Activated CD4-positive, alpha-beta T cell treated with anti-CD3 and anti-CD28 coated beads, Interleukin-2, amount 10 ng/mL, durations not matched to agents 7 days and 5 days (primary cell): ENCODE results near the gene BORCS6. TPM values are rescaled to one million over a fixed set of nuclear protein-coding genes. Genes with fewer than 3 reads are reported as not detected.

Experiments
- CTCF ChIA-PET: fragments of 350-600 bp; sonication (Branson Sonifier 250); formaldehyde crosslinking; loops from one replicate; lab custom pipeline; 2021; ENCODE audit warnings: antibody characterized with exemption; lab: Charles Lee
- POLR2A ChIA-PET: fragments of 350-600 bp; sonication (Branson Sonifier 250); formaldehyde crosslinking; loops from one replicate; lab custom pipeline; 2021; ENCODE audit warnings: antibody characterized with exemption; lab: Charles Lee
- DNase-seq: peaks from one replicate; pipeline ENCODE4 v3.0.0-alpha.2; 2020
- H3K27ac Mint-ChIP-seq: one replicate; pipeline ENCODE4 v1.8.0; 2021; ENCODE audit warnings: mild to moderate bottlenecking, moderate library complexity, mixed read lengths
- H3K27me3 Mint-ChIP-seq: one replicate; pipeline ENCODE4 v1.8.0; 2021; ENCODE audit warnings: mixed read lengths
- H3K36me3 Mint-ChIP-seq: one replicate; pipeline ENCODE4 v1.8.0; 2021; ENCODE audit warnings: low read depth, mixed read lengths
- H3K4me1 Mint-ChIP-seq: one replicate; pipeline ENCODE4 v1.8.0; 2021; ENCODE audit warnings: mixed read lengths
- H3K4me3 Mint-ChIP-seq: one replicate; pipeline ENCODE4 v1.8.0; 2021; ENCODE audit warnings: mild to moderate bottlenecking, moderate library complexity, mixed read lengths
- H3K9me3 Mint-ChIP-seq: one replicate; pipeline ENCODE4 v1.8.0; 2021; ENCODE audit warnings: mixed read lengths
- total RNA-seq, 2 experiments: library from RNA; stranded (reverse); gene quantifications; one replicate each; pipeline ENCODE4 v1.2.3, GENCODE V29; 2021

BORCS6 gene
- total RNA-seq, 2 experiments from 2014 or later = 12.2 to 12.9 TPM

GRCh38 chr17:8206536-8206935, 16.6 kb upstream of the BORCS6 start:
- no peak for DNase-seq
- ChIA-PET CTCF (interaction anchor here (3.0 kb wide), 1 partner anchor 15 kb away, joined by 12 read pairs; no protein-coding TSS in a partner anchor), POLR2A (interaction anchor here (0.5 kb wide), 1 partner anchor 870 kb away, joined by 3 read pairs; the partner anchor contains the start of gene ACAP1)
- Mint-ChIP-seq H3K27me3 (no peaks in the 10 kb centered on the region), H3K4me1 (peaks cover 50% of the 10 kb centered on the region), H3K27ac (peak overlapping the region; percentile 57), H3K4me3 (no peak overlapping the region), H3K9me3 (no peaks in the 10 kb centered on the region), H3K36me3 (peaks cover 62% of the 10 kb centered on the region)

DNA sequence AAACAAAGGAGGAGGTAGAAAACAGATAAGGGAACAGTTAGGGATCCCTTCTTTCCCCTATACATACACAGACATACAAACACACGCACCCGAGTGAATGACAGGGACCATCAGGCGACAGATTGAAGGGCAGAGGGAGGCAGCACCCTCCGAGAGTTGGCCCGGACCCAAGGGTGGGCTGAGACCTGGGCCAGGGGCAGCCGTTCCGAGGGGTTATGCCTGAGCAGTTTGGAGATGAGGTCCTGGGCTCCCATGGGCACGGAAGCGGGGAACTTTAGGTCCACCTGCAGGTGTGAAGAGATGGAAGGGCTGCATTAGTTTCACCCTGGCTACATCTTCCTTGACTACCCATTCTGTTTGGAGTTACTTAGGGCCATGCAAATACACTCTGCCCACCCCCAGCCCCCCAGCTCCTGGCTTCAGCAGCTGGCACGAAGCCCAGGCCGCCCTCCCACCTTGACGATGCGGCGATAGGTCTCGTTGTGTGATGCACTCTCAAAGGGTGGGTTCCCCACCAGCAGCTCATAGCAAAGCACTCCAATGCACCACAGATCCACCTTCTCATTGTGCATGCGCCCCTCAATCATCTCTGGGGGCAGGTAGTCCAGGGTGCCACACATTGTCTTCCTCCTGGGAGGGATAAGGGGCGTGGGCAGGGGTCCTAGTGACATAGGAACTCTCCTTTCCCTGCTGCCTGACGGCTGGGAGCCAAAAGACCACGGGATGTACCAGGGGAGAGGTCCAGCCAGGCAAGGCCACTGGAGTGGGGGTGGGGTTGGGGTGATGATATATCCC, 15.0 kb upstream of the BORCS6 start:
- H3K27ac Mint-ChIP-seq = no peak overlapping the region
- ChIA-PET POLR2A (no interaction called here), CTCF (interaction anchor here (1.0 to 2.1 kb wide), 6 partner anchors 11 to 67 kb away, joined by 3 to 7 read pairs (median 4); partner anchors contain the start of gene BORCS6)
- peaks cover 50% of the 10 kb centered on the region for H3K4me1 Mint-ChIP-seq
- H3K36me3 Mint-ChIP-seq = peaks cover 63% of the 10 kb centered on the region
- DNase-seq = no peak
- no peaks in the 10 kb centered on the region for H3K9me3 Mint-ChIP-seq
- no peaks in the 10 kb centered on the region for H3K27me3 Mint-ChIP-seq
- H3K4me3 Mint-ChIP-seq = no peak overlapping the region

DNA sequence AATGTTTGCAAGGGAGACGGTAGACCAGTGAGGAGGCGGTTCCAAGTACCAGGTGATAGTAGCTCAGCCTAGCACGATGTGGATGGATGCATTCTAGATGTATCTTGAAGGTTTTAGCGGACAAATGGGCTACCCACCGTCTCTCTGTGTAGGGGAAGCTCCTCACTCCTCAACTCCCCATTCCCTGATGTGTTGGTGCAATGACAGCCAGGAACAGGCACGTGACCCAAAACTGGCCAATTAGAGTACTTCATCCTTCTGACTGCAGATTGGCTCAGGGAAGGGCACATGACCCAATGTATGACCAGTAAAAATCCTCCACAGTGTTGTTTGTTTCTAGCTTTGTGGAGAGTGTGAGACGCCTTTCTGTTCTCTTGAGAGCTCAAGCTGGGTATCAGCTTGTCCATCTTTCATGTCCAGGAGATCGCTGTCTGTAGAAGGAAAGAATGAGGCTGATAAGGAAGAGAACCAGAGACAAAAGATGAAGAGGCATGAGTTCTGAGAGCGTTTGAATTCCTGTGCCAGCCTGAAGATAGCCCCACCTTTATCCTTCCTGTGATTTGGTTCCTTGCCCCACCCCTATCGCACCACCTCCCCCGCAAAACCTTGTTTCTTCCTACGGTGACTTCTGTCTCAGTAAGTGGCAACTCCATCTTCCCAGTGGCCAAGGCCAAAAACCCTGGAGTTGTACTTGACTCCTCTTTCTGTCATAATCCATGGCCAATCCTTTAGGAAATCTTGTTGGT, 2.3 kb upstream of the BORCS6 start:
- peaks cover 18% of the 10 kb centered on the region for H3K4me1 Mint-ChIP-seq
- no peak overlapping the region for H3K27ac Mint-ChIP-seq
- H3K9me3 Mint-ChIP-seq = no peaks in the 10 kb centered on the region
- no peaks in the 10 kb centered on the region for H3K36me3 Mint-ChIP-seq
- H3K4me3 Mint-ChIP-seq = no peak overlapping the region
- no peaks in the 10 kb centered on the region for H3K27me3 Mint-ChIP-seq
- CTCF ChIA-PET = interaction anchor here (1.0 to 2.9 kb wide), 6 partner anchors 9 to 73 kb away, joined by 3 to 16 read pairs (median 5); partner anchors contain the start of gene ALOXE3
- DNase-seq = peak; percentile 80
- POLR2A ChIA-PET = interaction anchor here (0.9 to 2.7 kb wide), 3 partner anchors 18 to 55 kb away, joined by 3 to 8 read pairs (median 5); partner anchors contain the start of genes AURKB and CTC1

DNA sequence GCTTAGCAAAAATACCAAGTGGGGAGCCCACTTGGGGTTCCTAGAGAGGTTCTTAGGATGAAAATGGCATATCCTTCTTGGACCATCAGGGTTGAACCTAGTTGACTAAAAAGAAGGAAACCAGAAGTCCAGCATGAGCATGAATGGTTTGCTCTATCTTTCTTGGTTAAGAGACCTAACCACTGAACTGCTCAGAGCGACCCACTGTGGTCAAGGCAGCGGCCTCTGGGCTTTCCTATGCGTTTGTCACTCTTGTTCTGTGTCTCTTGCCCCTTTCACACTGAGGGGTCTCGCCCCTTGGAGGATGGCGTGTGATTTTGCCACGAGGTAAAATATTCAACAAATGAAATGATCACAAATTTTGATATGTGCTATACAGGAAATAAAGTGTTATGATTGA, 526 bp upstream of the BORCS6 start:
- Mint-ChIP-seq H3K4me3 (no peak overlapping the region), H3K9me3 (no peaks in the 10 kb centered on the region), H3K4me1 (peaks cover 11% of the 10 kb centered on the region), H3K27me3 (no peaks in the 10 kb centered on the region), H3K27ac (peak overlapping the region; percentile 42), H3K36me3 (no peaks in the 10 kb centered on the region)
- CTCF ChIA-PET = interaction anchor here (0.6 to 4.0 kb wide), 16 partner anchors 9 to 97 kb away, joined by 3 to 16 read pairs (median 4); partner anchors contain the start of genes ALOXE3, AURKB, CTC1 and HES7
- POLR2A ChIA-PET = interaction anchor here (0.7 to 2.7 kb wide), 3 partner anchors 17 to 71 kb away, joined by 5 to 10 read pairs (median 8); partner anchors contain the start of gene AURKB
- no peak for DNase-seq

DNA sequence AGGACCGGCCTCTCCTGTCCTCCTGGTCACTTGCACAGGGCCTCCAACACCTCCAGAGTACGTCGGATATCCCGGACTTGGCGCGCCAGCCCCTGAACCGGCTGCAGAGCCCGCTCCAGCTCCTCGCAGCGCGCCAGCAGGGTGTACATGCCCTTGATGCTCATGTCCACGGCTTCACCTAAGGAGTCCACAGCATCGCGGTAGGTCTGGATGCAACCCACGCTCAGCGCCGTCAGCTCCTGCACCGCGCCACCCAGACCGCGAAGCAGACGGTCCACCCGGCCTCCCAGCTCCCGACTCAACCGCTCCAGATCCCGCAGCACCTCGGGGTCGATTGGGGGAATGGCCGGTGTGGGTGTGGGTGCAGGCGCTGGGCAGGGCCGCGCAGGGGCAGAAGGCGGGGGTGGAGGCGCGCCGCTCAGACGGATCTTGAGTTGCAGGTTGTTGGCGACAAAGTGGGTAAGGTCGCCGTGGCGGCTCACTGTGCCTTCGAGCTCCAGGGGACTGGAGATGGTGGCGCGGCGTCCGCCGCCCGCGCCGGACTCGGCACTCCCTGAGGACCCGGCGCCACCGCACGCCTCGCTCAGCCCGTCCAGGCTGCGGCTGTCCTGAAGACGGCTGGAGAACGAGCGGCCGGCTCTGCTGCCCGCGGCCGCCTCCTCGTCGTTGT, 804 bp downstream of the BORCS6 start:
- CTCF ChIA-PET = interaction anchor here (0.9 to 4.0 kb wide), 8 partner anchors 16 to 597 kb away, joined by 3 to 13 read pairs (median 6); partner anchors contain the start of genes AURKB and SLC25A35
- Mint-ChIP-seq H3K27me3 (no peaks in the 10 kb centered on the region), H3K36me3 (no peaks in the 10 kb centered on the region), H3K27ac (no peak overlapping the region), H3K4me3 (no peak overlapping the region), H3K9me3 (no peaks in the 10 kb centered on the region), H3K4me1 (peaks cover 14% of the 10 kb centered on the region)
- DNase-seq = no peak
- POLR2A ChIA-PET = interaction anchor here (1.1 kb wide), 1 partner anchor 32 kb away, joined by 3 read pairs; no protein-coding TSS in a partner anchor

DNA sequence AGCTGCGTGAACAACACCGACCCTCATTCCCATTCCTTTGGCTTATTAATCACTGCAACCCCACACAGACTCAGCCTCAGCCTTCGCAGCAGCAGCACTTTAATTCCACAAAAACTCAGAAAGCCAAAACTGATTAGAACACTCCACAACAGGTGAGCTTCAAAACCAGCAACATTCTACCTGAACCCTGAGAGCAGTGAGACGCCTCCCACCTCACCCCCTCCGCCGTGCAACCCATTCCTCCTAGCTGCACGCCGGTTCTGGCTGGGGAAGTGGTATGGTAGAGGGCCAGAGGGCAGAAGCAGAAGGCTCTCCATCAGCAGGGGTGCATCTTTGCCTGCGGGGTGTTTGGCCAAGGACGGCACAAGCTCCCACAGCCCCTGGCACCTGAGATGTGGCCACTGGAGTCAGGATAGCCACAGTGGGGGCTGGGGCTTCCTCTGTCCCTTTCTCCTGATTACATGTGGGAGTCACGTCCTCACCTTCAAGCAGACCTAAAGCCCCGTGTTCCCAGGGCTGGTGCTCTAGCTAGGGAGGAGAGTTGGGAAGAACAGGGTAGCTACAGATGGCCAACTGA, 1.6 kb downstream of the BORCS6 start:
- Mint-ChIP-seq H3K9me3 (no peaks in the 10 kb centered on the region), H3K4me3 (no peak overlapping the region)
- CTCF ChIA-PET = interaction anchor here (0.7 to 4.0 kb wide), 8 partner anchors 15 to 598 kb away, joined by 3 to 13 read pairs (median 8); partner anchors contain the start of genes AURKB and SLC25A35

GRCh38 chr17:8187517-8188262, 2.3 kb downstream of the BORCS6 start:
- Mint-ChIP-seq H3K27ac (no peak overlapping the region), H3K27me3 (peaks cover 2% of the 10 kb centered on the region), H3K4me1 (peaks cover 20% of the 10 kb centered on the region), H3K9me3 (no peaks in the 10 kb centered on the region), H3K4me3 (no peak overlapping the region), H3K36me3 (no peaks in the 10 kb centered on the region)
- ChIA-PET POLR2A (no interaction called here), CTCF (interaction anchor here (1.0 to 4.0 kb wide), 9 partner anchors 15 to 68 kb away, joined by 3 to 13 read pairs (median 7); partner anchors contain the start of gene AURKB)
- DNase-seq = peak; percentile 91

More for the DNA sequence above, 1.6 kb downstream of the BORCS6 start:
- Mint-ChIP-seq H3K27me3 (no peaks in the 10 kb centered on the region), H3K4me1 (peaks cover 18% of the 10 kb centered on the region), H3K27ac (no peak overlapping the region), H3K36me3 (no peaks in the 10 kb centered on the region)
- DNase-seq = peak; percentile 22
- POLR2A ChIA-PET = no interaction called here

DNA sequence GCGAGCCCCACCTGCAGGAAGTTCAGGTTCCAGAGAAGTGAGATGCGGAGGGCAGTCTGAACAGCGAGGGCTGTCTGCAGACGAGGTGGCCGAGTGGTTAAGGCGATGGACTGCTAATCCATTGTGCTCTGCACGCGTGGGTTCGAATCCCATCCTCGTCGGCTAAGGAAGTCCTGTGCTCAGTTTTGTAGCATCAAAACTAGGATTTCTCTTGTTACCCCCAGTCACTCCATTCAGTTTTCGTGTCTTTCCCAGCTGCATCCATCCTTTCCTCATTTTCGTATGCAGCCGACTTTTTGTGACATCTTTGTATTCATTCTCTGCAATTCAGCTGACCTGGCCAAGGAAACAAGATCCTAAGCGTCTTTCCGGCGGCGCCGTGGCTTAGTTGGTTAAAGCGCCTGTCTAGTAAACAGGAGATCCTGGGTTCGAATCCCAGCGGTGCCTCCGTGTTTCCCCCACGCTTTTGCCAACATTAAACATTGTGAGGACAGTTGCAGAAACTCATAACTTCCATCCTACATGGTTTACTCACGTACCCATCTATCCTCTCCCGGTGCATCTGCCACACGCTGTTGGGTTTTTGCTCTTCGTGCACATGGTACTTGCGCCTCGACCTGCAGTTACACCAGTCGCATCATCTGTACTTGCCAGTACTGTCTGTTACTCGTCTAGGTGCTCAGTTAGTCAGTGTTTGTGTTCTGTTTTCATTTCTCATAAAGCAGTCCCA, 3.0 kb downstream of the BORCS6 start:
- Mint-ChIP-seq H3K4me1 (peaks cover 22% of the 10 kb centered on the region), H3K27me3 (peaks cover 4% of the 10 kb centered on the region), H3K36me3 (no peaks in the 10 kb centered on the region), H3K27ac (no peak overlapping the region), H3K4me3 (no peak overlapping the region), H3K9me3 (no peaks in the 10 kb centered on the region)
- POLR2A ChIA-PET = interaction anchor here (0.7 kb wide), 1 partner anchor 34 kb away, joined by 4 read pairs; no protein-coding TSS in a partner anchor
- CTCF ChIA-PET = interaction anchor here (1.0 to 4.0 kb wide), 12 partner anchors 14 to 67 kb away, joined by 3 to 13 read pairs (median 7); partner anchors contain the start of gene AURKB
- DNase-seq = peak; percentile 92

- ChIA-PET POLR2A (interaction anchor here (0.7 kb wide), 1 partner anchor 35 kb away, joined by 4 read pairs; no protein-coding TSS in a partner anchor), CTCF (interaction anchor here (0.6 to 2.9 kb wide), 10 partner anchors 9 to 67 kb away, joined by 3 to 9 read pairs (median 5); no protein-coding TSS in a partner anchor)
- no peak for DNase-seq
- H3K4me1 Mint-ChIP-seq = peaks cover 24% of the 10 kb centered on the region
- no peak overlapping the region for H3K4me3 Mint-ChIP-seq
- no peaks in the 10 kb centered on the region for H3K9me3 Mint-ChIP-seq
- H3K27me3 Mint-ChIP-seq = peaks cover 4% of the 10 kb centered on the region
- no peaks in the 10 kb centered on the region for H3K36me3 Mint-ChIP-seq
- no peak overlapping the region for H3K27ac Mint-ChIP-seq
Measured at GRCh38 chr17:8186446-8186786, 3.6 kb downstream of the BORCS6 start.

DNA sequence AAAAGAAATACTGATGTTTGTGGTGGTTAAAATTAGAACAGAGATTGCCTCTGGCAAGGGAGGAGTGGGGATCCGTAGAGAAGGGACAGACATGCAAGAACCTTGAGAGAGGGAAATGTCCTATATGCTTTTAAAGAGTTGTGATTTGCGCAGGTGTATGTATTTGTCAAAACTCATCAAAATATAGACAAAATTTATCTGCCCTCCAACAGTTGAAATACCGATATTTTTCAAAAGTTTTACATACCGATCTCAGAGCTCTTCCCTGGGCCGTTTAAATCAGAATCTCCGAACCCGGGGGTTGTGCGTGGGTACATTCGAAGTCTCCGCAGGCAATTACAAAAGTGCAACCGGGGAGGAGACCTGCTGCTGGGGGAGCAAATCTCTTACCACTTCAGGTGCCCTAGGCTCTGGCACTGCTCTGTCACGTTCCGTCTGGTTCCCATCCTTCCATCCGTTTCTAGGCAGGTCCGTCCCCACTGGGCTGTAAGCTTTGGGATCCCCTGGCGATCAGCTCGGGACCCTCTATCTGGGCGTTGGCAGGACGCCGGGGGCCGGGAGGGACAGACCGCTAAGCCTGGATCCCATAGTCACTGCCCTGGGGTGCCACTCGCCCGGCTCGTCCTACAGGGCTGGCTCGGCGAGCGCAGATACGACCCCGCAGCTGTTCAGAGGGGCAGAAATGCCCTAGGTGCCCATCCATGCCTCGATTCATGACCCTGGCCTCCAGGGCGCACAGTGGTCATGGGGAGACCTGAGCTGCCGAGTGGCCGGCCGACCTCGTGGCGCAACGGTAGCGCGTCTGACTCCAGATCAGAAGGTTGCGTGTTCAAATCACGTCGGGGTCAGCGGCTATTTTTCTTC, 4.2 kb downstream of the BORCS6 start:
- Mint-ChIP-seq H3K27me3 (peaks cover 7% of the 10 kb centered on the region), H3K9me3 (no peaks in the 10 kb centered on the region), H3K27ac (no peak overlapping the region), H3K36me3 (no peaks in the 10 kb centered on the region), H3K4me3 (no peak overlapping the region), H3K4me1 (peaks cover 26% of the 10 kb centered on the region)
- DNase-seq = peak; percentile 85
- ChIA-PET POLR2A (interaction anchor here (0.6 kb wide), 1 partner anchor 38 kb away, joined by 4 read pairs; no protein-coding TSS in a partner anchor), CTCF (interaction anchor here (0.6 to 2.9 kb wide), 11 partner anchors 8 to 66 kb away, joined by 3 to 9 read pairs (median 5); no protein-coding TSS in a partner anchor)
